Stimulated activated CD8-positive, alpha-beta memory T cell treated with anti-CD3 and anti-CD28 coated beads, Interleukin-4, amount 100 ng/mL, for 4 hours (primary cell): ENCODE data around the gene OSGIN1.
"Not testable (repeated sequence)": the region's sequence is repeated elsewhere in the genome, so short reads cannot be mapped to it uniquely, and the experiment has no call there.

ENCODE experiments used
- DNase-seq, 2 donors: peaks; one replicate each; pipeline ENCODE4 v3.0.0-alpha.2; 2020; ENCODE audit warnings: low read depth in 2 of 2, low spot score in 1 of 2

The OSGIN1 gene

GRCh38 chr16:83940630-83941378, 12.2 kb upstream of the OSGIN1 start:
- DNase-seq = no peak

DNA sequence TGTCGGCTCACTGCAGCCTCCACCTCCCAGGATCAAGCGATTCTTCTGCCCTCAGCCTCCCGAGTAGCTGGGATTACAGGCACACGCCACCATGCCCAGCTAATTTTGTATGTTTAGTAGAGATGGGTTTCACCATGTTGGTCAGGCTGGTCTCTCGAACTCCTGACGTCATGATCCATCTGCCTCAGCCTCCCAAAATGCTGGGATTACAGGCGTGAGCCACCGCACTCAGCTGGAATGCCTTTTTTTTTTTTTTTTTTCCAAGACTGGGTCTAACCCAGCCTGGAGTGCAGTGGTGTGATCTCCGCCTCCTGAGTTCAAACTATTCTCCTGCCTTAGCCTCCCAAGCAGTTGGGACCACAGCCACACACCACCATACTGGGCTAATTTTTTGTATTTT, 11.5 kb upstream of the OSGIN1 start:
- DNase-seq = not testable (repeated sequence)

DNA sequence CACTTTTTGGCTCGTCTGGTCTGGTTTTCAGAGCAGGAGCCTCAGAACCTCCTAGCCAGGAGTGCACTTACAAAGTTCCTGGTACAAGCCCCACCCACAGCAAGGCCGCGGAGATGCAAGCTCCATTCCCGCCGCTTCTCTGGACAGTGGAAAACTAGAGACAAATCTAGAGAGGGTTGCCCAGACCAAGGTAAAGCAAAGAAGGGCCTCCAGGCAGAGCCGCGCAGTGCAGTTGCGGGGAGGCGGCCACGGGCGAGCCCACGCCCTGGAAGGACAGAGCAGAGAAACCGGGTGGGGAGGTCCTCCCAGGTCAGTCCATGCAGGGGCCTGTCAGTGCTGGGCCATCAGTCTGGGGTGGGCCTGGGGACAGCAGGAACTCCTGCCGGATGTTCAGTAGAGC, 11.0 kb upstream of the OSGIN1 start:
- no peak for DNase-seq

- DNase-seq = no peak
Observed at GRCh38 chr16:83942815-83943515, 10.1 kb upstream of the OSGIN1 start.

DNA sequence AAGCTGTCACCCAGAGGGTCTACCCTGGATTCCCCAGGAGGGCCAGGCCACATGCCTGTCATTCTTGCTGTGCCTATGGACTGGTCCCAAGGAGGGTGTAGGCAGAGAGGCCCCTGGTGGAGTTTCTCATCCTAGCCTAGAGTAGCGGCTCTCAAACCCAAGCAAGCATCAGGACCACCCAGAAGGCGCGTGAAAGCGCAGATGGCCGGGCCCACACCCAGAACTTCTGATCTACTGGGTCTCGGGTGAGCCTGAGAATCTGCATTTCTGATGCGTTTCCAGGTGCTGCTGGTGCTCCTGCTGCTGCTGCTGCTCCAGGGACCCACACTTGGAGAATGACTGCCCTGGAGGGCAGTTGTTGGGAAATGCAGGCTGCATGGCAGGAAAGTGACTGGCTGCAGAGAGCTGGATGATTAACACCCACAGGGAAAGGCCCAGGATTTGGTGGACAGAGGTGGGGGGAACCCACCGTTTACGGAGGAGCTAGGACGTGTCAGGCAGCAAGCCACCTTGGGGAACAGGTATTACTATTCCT, 9.5 kb upstream of the OSGIN1 start:
- DNase-seq = no peak

DNA sequence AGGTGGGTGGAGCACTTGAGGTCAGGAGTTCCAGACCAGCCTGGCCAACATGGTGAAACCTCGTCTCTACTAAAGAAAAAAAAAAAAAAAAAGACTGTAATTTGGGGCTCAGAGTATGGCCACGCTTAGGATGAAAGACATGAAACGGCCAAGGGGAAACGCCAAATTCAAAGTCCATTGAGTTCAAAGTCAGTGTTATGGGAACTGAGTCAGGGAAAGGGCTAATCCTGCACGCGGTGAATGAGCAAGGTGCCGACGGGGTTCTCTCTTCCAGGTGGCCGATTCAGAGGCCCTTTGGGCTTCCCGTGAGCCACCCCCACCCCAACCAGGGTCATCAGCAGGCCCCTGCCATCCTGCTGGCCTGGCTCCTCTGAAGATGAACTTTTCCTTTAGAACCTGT, 7.5 kb upstream of the OSGIN1 start:
- DNase-seq = no peak

DNA sequence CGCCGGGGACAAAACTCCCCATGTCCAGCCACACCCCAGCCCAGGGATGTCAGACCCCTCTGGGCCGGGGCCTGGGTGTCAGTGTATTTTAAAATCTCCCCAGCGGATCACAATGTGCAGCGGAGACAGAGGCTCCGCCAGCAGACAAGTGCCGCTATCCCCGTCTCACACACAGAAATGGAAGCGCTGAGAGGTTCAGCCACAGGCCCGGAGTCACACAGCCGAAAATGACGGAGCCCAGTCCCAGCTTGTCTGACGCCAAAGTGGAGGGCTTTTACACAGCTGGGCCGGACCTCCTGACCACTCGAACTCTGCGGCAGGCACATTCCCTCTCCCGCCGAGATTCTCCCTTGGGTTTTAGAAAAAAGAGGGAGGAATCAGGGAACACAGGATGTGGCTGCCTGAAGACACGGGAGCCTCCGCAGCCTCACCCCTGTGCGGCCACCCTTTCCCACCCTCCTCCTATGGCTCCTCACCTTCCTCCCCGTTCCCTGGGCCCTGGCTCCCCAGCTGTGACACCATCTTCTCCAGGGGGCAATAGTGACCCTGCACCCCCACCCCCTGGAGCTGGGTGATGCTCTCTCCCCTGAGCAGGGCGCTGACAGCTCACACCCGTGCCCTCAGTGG, 6.8 kb upstream of the OSGIN1 start:
- DNase-seq = no peak

GRCh38 chr16:83946781-83947566, 6.1 kb upstream of the OSGIN1 start:
- DNase-seq = no peak

- no peak for DNase-seq
Observed at GRCh38 chr16:83947642-83948234, 5.3 kb upstream of the OSGIN1 start.

DNA sequence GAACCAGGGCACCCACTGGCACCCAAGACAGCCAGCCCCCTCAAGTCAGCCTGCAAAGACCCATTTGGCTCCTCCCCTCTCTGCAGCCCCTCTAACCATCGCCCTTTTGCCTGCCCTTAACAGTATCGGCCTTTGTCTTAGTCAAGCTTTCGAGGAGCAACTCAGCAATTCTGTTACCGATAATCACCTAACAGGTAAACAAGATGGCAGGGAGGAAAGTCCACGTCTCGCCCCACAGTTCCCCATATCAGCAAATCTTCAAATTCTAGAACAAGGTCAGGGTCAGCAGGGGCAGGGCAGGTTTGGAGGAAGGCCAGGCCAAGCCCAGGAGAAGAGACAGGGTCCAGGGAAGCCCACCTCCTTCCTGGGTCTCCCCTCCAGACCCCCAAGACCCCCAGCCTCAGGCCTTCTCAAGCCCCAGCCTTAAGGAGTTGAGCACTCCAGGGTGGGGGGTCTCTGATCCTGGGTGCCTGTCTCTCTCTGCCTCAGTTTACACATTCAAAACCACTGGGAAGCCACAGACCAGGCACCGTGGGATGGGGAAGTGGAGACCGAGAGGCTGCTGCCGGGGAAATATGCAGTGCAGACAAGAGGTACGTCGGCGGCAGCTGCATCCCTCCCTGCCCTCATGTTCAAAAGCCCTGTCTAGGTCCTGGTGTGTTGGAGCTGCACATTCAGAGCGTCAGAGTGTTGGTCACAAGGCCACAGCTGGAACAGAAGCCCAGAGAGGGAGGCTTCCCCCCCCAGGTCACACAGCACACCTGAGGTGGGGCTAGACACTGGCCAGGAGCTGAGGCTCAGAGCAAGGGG, 3.9 kb upstream of the OSGIN1 start:
- no peak for DNase-seq

- DNase-seq = no peak
Observed at GRCh38 chr16:83949724-83950001, 3.4 kb upstream of the OSGIN1 start.

DNA sequence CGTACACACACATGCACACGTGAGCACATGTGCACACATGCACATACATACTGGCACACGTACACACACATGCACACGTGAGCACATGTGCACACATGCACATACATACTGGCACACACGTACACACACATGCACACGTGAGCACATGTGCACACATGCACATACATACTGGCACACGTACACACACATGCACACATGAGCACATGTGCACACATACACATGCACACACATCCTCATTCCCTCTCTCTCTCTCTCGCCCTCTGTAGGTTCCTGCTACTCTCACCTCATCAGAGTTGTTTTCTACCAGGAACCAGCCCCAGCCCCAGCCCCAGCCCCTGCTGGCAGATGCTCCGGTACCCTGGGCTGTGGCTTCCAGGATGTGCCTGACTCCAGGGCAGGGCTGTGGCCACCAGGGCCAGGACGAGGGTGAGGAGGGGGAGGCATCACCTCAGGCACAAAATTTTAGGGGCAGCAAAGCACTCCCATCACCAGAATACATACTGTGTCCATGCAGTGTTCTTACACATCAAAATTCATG, 2.1 kb upstream of the OSGIN1 start:
- DNase-seq = not testable (repeated sequence)

GRCh38 chr16:83951544-83951943, 1.5 kb upstream of the OSGIN1 start:
- no peak for DNase-seq

DNA sequence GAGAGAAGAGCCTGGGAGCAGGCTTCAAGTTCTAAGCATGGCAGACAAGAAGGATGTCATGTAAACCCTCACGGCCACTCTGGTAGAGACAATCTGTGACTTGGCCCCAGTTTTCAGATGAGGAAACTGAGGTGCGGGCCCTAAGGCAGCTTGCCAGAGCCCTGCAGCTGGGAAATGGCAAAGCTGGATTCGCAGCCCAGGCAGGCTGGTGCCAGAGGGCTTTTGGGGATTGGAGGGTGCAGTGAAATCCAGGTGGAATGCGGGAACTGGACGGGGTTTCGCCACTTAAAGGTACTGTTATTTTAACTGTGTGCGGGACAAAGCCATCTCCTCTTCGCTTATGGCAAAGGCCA, 477 bp upstream of the OSGIN1 start:
- no peak for DNase-seq

- no peak for DNase-seq
Observed at GRCh38 chr16:83953796-83954576, 946 bp downstream of the OSGIN1 start.

DNA sequence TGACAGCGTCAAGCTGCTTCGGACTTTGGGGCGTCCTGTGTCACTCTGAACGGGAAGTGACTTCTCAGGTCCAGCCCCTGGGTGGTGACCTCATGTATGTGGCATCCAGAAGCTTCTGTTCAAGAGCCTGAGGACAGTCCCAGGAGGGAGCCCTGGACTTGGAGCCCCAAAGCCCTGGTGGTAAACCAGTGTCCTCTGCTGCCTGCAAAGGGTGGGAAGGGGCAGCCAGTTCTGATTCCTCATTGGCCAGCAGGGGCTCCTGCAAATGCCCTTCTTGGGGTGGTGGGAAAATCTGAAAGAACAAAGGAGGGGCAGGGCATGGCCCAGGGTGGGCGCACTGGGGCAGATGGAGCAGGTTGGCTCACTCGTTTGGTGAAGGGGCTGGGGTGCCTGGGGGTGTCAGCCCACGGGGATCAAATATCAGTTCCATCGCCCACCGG, 1.6 kb downstream of the OSGIN1 start:
- DNase-seq = no peak

- no peak for DNase-seq
Observed at GRCh38 chr16:83955218-83956130, 2.4 kb downstream of the OSGIN1 start.
